GM12873 (cell line): Measurements from ENCODE around the gene GIGYF1.

ENCODE experiments used
- CTCF ChIP-seq: IDR thresholded peaks from 2 replicates; pipeline ENCODE4 v1.5.1; 2012; ENCODE audit warnings: low read depth, mild to moderate bottlenecking, moderate library complexity, low read length, control low read depth; ENCODE audit not compliant: insufficient read depth; ENCODE audit errors: missing control alignments

The GIGYF1 gene

GRCh38 chr7:100726996-100727761 lies 33.1 kb upstream of the GIGYF1 start:
- TF ChIP-seq CTCF, result no peak

GRCh38 chr7:100723732-100724275 lies 29.8 kb upstream of the GIGYF1 start:
- TF ChIP-seq CTCF, result no peak

- TF ChIP-seq CTCF, result no peak
These were observed 28.6 kb upstream of the GIGYF1 start for GRCh38 chr7:100722480-100723212.

- TF ChIP-seq CTCF, result no peak
These were observed 27.4 kb upstream of the GIGYF1 start for GRCh38 chr7:100721505-100721812.

GRCh38 chr7:100720671-100721504 lies 26.8 kb upstream of the GIGYF1 start:
- TF ChIP-seq CTCF, result no peak

GRCh38 chr7:100720279-100720670 lies 26.2 kb upstream of the GIGYF1 start, which contains the start of gene EPO:
EPO (plus strand) TSS chr7:100720468; CDS start chr7:100720981, 513 bp downstream.
- no peak for TF ChIP-seq CTCF
